Thoracic aorta (tissue), 2 donors: ENCODE data around the gene FOXP1. TPM values are rescaled to one million over a fixed set of nuclear protein-coding genes. Genes with fewer than 3 reads are reported as not detected.

Experiments used
- ATAC-seq: fragments of 150-250 bp; one replicate; pipeline ENCODE4 v1.8.0; 2017; ENCODE audit warnings: low read depth; ENCODE audit not compliant: insufficient number of reproducible peaks, low FRiP score
- DNase-seq: peaks from one replicate; pipeline ENCODE4 v3.0.0-alpha.2; 2020; ENCODE audit warnings: low spot score
- H3K27ac ChIP-seq, 2 donors: fragments of 200-600 bp; sonication (generic); 1 replicate in 1 of 2; 2 replicates in 1 of 2; pipeline ENCODE4 v1.5.1; 2016; ENCODE audit warnings: mild to moderate bottlenecking in 2 of 2, moderate library complexity in 2 of 2
- H3K27me3 ChIP-seq: fragments of 200-600 bp; sonication (generic); replicated peaks from 2 replicates; pipeline ENCODE4 v1.6.0; 2016; ENCODE audit warnings: mild to moderate bottlenecking; ENCODE audit not compliant: insufficient read depth
- H3K36me3 ChIP-seq: fragments of 200-600 bp; sonication (generic); one replicate; pipeline ENCODE4 v1.5.1; 2016
- H3K4me1 ChIP-seq, 2 donors: fragments of 200-600 bp; sonication (generic); 1 replicate in 1 of 2; 2 replicates in 1 of 2; pipeline versions ENCODE4 v1.5.1 to v1.6.0; 2016; ENCODE audit warnings: low read depth in 2 of 2, mild to moderate bottlenecking in 1 of 2; ENCODE audit not compliant: control insufficient read depth in 1 of 2
- H3K4me3 ChIP-seq: fragments of 200-600 bp; sonication (generic); 2 replicates; pipeline ENCODE4 v1.5.1; 2016; ENCODE audit warnings: mild to moderate bottlenecking
- H3K9me3 ChIP-seq: fragments of 200-600 bp; sonication (generic); 2 replicates; pipeline ENCODE4 v1.5.1; 2016
- CTCF ChIP-seq: fragments of 200-600 bp; sonication (generic); IDR thresholded peaks from one replicate; pipeline ENCODE4 v1.5.1; 2019; ENCODE audit warnings: antibody characterized with exemption
- total RNA-seq, 2 donors: library from RNA; depleted of rRNA; stranded (reverse); fragments of >200 nt; gene quantifications; one replicate each; pipeline versions ENCODE4 v1.1.0 to v1.2.3, GENCODE V29; 2016

Gene FOXP1
- total RNA-seq, 2 donors from 2014 or later = 176 to 255 TPM

- ATAC-seq (no peak), DNase-seq (no peak)
- no peaks in the 10 kb centered on the region for H3K27me3 ChIP-seq
- H3K36me3 ChIP-seq = no peaks in the 10 kb centered on the region
- H3K9me3 ChIP-seq = no peaks in the 10 kb centered on the region
- peaks cover 4 to 16% of the 10 kb centered on the region in 2 donors for H3K4me1 ChIP-seq
- TF ChIP-seq CTCF = no peak
- H3K27ac ChIP-seq = no peak overlapping the region
- no peak overlapping the region for H3K4me3 ChIP-seq
Observed at GRCh38 chr3:71505767-71506350, 77.7 kb downstream of the FOXP1 start.

DNA sequence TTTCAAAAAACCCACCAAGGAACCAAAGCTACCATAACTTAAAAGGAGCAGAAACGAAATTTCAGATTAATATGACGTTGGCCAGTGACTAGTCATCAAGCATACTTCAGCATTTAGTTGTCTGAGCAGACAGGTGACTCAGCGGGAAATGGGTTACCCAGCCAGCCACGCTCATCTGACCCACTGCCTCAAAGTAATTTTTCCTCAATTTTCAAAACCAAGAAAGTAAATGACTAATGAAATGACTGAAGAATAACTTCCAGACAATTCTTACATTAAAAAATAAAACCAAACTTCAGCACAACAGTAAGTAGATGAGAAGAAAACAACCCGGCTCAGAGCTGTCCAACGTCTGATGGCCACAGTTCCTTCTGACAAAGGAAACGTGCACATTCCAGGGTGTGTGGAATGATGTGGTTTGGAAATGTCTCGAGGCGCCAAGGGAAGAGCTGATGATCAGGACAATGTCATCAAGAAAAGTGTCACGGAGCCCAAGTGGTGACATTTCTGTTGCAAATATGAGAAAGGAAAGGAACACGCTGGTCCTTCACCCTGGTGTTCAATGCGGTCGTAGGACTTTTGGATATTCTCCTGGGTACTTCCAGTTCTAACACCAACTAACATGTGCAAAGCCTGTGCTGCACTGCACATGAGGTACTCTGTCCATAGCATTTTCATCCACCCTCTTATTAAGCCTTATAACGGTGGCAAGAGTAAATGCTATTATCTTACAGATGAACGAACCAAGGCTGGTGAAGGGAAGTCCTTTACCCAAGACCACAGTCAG is 79.1 kb downstream of the FOXP1 start:
- peaks cover 0 to 9% of the 10 kb centered on the region in 2 donors for H3K4me1 ChIP-seq
- H3K4me3 ChIP-seq = no peak overlapping the region
- no peak for DNase-seq
- H3K27ac ChIP-seq = peak overlapping the region in 1 of 2 donors; percentile 9
- H3K36me3 ChIP-seq = no peaks in the 10 kb centered on the region
- no peaks in the 10 kb centered on the region for H3K9me3 ChIP-seq
- ATAC-seq = peak; percentile 53
- TF ChIP-seq CTCF = no peak
- no peaks in the 10 kb centered on the region for H3K27me3 ChIP-seq

GRCh38 chr3:71503525-71504249 is 79.8 kb downstream of the FOXP1 start:
- H3K36me3 ChIP-seq = no peaks in the 10 kb centered on the region
- H3K27me3 ChIP-seq = no peaks in the 10 kb centered on the region
- no peak for ATAC-seq
- no peak for TF ChIP-seq CTCF
- no peaks in the 10 kb centered on the region for H3K9me3 ChIP-seq
- H3K27ac ChIP-seq = peak overlapping the region in 1 of 2 donors; percentile 36
- peaks cover 0 to 16% of the 10 kb centered on the region in 2 donors for H3K4me1 ChIP-seq
- H3K4me3 ChIP-seq = no peak overlapping the region
- DNase-seq = no peak

DNA sequence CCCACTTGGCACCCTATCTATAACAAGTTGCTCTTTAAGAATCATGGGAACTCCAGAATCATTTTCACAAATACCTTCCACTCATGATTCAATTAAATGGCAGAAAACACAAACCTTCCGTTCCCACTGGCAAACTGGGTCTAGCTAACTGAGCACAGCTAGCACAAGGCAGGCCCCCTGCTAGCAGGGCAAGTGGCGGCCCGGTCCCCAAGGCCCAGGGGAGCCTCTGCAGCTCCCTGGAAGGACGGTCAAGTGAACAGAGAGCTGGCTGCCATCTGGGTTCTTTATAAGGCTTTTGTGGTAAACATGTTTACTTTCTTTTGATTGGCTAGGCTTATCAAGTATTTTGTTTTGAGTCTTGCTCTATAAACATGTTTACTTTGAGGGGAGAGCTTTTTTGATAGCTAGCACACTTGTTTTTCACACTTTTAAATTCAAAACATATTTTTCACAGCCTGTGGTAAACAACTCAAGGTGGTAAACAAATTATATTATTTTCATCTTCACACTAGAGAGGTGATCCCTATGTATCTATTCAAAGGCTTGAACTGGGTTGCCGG is 81.4 kb downstream of the FOXP1 start:
- Histone ChIP-seq H3K9me3 (no peaks in the 10 kb centered on the region), H3K36me3 (no peaks in the 10 kb centered on the region), H3K4me1 (peaks cover 7 to 32% of the 10 kb centered on the region in 2 donors), H3K27me3 (no peaks in the 10 kb centered on the region), H3K4me3 (no peak overlapping the region), H3K27ac (no peak overlapping the region)
- ATAC-seq (no peak), DNase-seq (no peak)
- no peak for TF ChIP-seq CTCF

DNA sequence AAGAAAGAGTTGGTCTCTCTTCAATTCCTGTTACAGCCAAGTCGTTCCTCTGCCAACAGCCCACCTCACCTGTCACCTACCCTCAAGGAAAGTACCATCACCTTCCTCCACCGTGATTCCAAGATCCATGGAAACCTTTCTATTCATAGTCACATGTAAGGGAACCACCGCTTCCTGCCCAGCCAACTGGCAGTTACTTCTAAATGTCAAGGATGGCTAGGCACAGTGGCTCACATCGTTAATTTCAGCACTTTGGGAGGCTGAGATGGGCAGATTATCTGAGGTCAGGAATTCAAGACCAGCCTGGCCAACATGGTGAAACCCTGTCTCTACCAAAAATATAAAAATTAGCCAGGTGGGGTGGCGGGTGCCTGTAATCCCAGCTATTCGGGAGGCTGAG is 82.8 kb downstream of the FOXP1 start:
- no peaks in the 10 kb centered on the region for H3K36me3 ChIP-seq
- no peak for TF ChIP-seq CTCF
- H3K4me3 ChIP-seq = no peak overlapping the region
- H3K4me1 ChIP-seq = peaks cover 19 to 44% of the 10 kb centered on the region in 2 donors
- H3K27ac ChIP-seq = no peak overlapping the region
- no peak for DNase-seq
- H3K9me3 ChIP-seq = no peaks in the 10 kb centered on the region
- no peaks in the 10 kb centered on the region for H3K27me3 ChIP-seq
- ATAC-seq = no peak
